WERI-Rb-1 (cell line): ENCODE data around the gene ADK.

Source experiments
- DNase-seq: peaks from one replicate; pipeline ENCODE4 v3.0.0-alpha.2; 2020
- H3K27ac ChIP-seq: fragments of 250-450 bp; sonication (Bioruptor Pico); 2 replicates; pipeline ENCODE4 v1.5.1; 2020; ENCODE audit warnings: mild to moderate bottlenecking, moderate library complexity
- H3K27me3 ChIP-seq: fragments of 250-450 bp; sonication (Bioruptor Pico); 2 replicates; pipeline ENCODE4 v1.5.1; 2021; ENCODE audit warnings: mild to moderate bottlenecking, low read depth, moderate library complexity; ENCODE audit not compliant: insufficient read depth, severe bottlenecking
- H3K36me3 ChIP-seq: fragments of 250-450 bp; sonication (Bioruptor Pico); 2 replicates; pipeline ENCODE4 v1.5.1; 2020; ENCODE audit warnings: mild to moderate bottlenecking, moderate library complexity
- H3K4me3 ChIP-seq: 2 replicates; pipeline ENCODE4 v1.5.1; 2011; ENCODE audit warnings: low read depth, mild to moderate bottlenecking, control low read depth, low read length
- H3K9me3 ChIP-seq: fragments of 250-450 bp; sonication (Bioruptor Pico); 2 replicates; pipeline ENCODE4 v1.5.1; 2021; ENCODE audit warnings: mild to moderate bottlenecking, moderate library complexity; ENCODE audit not compliant: severe bottlenecking
- CTCF ChIP-seq: IDR thresholded peaks from 2 replicates; pipeline ENCODE4 v1.5.1; 2011; ENCODE audit warnings: low read depth, mild to moderate bottlenecking, control low read depth, inconsistent platforms, low read length

ADK gene

GRCh38 chr10:74651565-74651964, 500.5 kb downstream of the ADK start:
- Histone ChIP-seq H3K4me3 (no peak overlapping the region), H3K27me3 (no peaks in the 10 kb centered on the region), H3K36me3 (no peaks in the 10 kb centered on the region), H3K27ac (no peak overlapping the region), H3K9me3 (no peaks in the 10 kb centered on the region)
- no peak for DNase-seq
- TF ChIP-seq CTCF: no peak

DNA sequence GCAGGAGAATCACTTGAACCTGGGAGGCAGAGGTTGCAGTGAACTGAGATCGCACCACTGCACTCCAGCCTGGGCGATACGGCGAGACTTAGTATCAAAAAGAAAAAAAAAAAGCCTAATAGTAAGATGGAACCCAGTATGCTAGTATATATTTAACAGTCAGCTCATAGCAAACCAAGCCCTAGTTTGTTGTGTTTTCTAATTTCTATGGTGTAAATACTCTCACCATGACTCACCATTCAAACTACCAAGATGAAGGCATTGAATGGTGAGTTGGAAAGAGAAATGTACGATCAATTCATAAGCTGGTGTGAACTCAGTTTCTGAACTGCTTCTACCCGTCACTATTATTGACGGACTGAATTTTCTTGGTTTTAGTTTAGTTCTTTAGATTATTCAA, 501.6 kb downstream of the ADK start:
- TF ChIP-seq CTCF: no peak
- no peak overlapping the region for H3K27ac ChIP-seq
- no peak overlapping the region for H3K4me3 ChIP-seq
- DNase-seq: no peak
- H3K9me3 ChIP-seq: no peaks in the 10 kb centered on the region
- no peaks in the 10 kb centered on the region for H3K36me3 ChIP-seq
- no peaks in the 10 kb centered on the region for H3K27me3 ChIP-seq

- Histone ChIP-seq H3K27me3 (no peaks in the 10 kb centered on the region), H3K9me3 (no peaks in the 10 kb centered on the region), H3K27ac (no peak overlapping the region), H3K36me3 (no peaks in the 10 kb centered on the region), H3K4me3 (no peak overlapping the region)
- no peak for DNase-seq
- no peak for TF ChIP-seq CTCF
Observed at GRCh38 chr10:74658511-74658910, 507.5 kb downstream of the ADK start.

DNA sequence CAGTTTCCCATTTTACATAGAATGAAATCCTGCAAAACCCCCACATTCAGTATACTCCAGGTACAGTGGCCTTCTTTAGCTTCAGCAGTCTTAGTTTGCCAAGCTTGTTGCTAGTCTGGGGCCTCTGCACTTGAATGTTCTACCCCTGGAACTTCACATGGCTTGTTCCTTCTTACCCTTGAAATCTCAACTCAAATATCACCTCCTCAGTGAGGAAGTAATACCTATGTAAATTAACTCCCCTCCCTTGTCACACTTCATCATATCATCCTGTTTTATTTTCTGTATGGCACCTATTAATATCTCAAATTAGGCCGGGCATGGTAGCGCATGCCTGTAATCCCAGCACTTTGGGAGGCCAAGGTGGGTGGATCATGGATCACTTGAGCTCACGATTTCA, 511.6 kb downstream of the ADK start:
- Histone ChIP-seq H3K9me3 (no peaks in the 10 kb centered on the region), H3K4me3 (no peak overlapping the region), H3K27me3 (no peaks in the 10 kb centered on the region), H3K27ac (no peak overlapping the region), H3K36me3 (no peaks in the 10 kb centered on the region)
- no peak for DNase-seq
- TF ChIP-seq CTCF: no peak

- Histone ChIP-seq H3K27ac (no peak overlapping the region), H3K9me3 (peaks cover 4% of the 10 kb centered on the region), H3K36me3 (peaks cover 7% of the 10 kb centered on the region; the same call in 1 of the 2 replicates), H3K4me3 (no peak overlapping the region), H3K27me3 (no peaks in the 10 kb centered on the region)
- no peak for TF ChIP-seq CTCF
- no peak for DNase-seq
Observed at GRCh38 chr10:74669210-74669609, 518.2 kb downstream of the ADK start.

DNA sequence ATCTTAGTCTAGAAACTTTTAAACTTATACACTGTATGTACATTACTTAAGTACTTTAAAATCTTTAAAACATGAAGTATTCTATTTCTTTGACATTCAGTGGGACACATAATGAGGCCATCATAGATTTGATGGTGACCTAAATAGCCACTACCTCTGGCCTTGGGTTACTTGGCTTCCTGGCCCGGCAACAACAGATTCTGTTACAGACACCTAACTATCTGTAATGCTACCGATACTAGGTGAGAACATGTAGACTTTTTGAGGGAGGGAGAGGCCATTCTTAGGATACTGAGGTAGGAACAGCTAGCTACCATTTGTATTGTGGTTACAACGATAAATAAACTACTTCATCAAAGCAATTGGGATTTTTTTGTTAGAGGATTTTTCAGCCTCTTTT, 520.7 kb downstream of the ADK start:
- Histone ChIP-seq H3K9me3 (peaks cover 4% of the 10 kb centered on the region), H3K27ac (no peak overlapping the region), H3K36me3 (peaks cover 7% of the 10 kb centered on the region; the same call in 1 of the 2 replicates), H3K4me3 (no peak overlapping the region), H3K27me3 (no peaks in the 10 kb centered on the region)
- TF ChIP-seq CTCF: no peak
- DNase-seq: no peak
